ENCODE data around the gene SOD1. TPM values are rescaled to one million over a fixed set of nuclear protein-coding genes. Genes with fewer than 3 reads are reported as not detected.

Gene SOD1
- total RNA-seq, 1 donor, result 207 TPM

- H3K4me2 ChIP-seq (ENCODE audit: insufficient read depth, low read length), result no peak overlapping the region
- no peak overlapping the region for H3K27ac ChIP-seq (ENCODE audit: low read depth, low read length)
- peaks cover 24% of the 10 kb centered on the region for H3K4me1 ChIP-seq (ENCODE audit: insufficient read depth, low read length)
- TF ChIP-seq CTCF (IDR thresholded peaks at IDR 0.05; ENCODE audit: extremely low read depth, low read depth, low read length), result no peak
- H3K9me3 ChIP-seq (ENCODE audit: low read depth, low read length), result no peaks in the 10 kb centered on the region
- H3K4me3 ChIP-seq (ENCODE audit: insufficient read depth, low read length), result no peak overlapping the region
- H3K79me2 ChIP-seq (ENCODE audit: insufficient read depth, low read length), result peaks cover 18% of the 10 kb centered on the region
- H2AFZ ChIP-seq (ENCODE audit: low read length), result no peak overlapping the region
- H4K20me1 ChIP-seq (ENCODE audit: insufficient read depth, low read length), result peaks cover 6% of the 10 kb centered on the region
- DNase-seq (ENCODE audit: insufficient read length, low spot score, missing footprints), result no peak
- no peaks in the 10 kb centered on the region for H3K27me3 ChIP-seq (ENCODE audit: insufficient read depth, low read length)
- H3K36me3 ChIP-seq (ENCODE audit: insufficient read depth, low read length), result peaks cover 56% of the 10 kb centered on the region
Observed at GRCh38 chr21:31670070-31670469, 10.6 kb downstream of the SOD1 start.

- Histone ChIP-seq H3K79me2 (ENCODE audit: insufficient read depth, low read length) (peaks cover 9% of the 10 kb centered on the region), H3K27ac (ENCODE audit: low read depth, low read length) (no peak overlapping the region), H2AFZ (ENCODE audit: low read length) (no peak overlapping the region), H3K4me3 (ENCODE audit: insufficient read depth, low read length) (no peak overlapping the region), H3K27me3 (ENCODE audit: insufficient read depth, low read length) (no peaks in the 10 kb centered on the region), H4K20me1 (ENCODE audit: insufficient read depth, low read length) (peaks cover 2% of the 10 kb centered on the region), H3K4me2 (ENCODE audit: insufficient read depth, low read length) (no peak overlapping the region), H3K4me1 (ENCODE audit: insufficient read depth, low read length) (peaks cover 20% of the 10 kb centered on the region), H3K9me3 (ENCODE audit: low read depth, low read length) (no peaks in the 10 kb centered on the region), H3K36me3 (ENCODE audit: insufficient read depth, low read length) (peaks cover 48% of the 10 kb centered on the region)
- no peak for DNase-seq (ENCODE audit: insufficient read length, low spot score, missing footprints)
- TF ChIP-seq CTCF (IDR thresholded peaks at IDR 0.05; ENCODE audit: extremely low read depth, low read depth, low read length), result no peak
Observed at GRCh38 chr21:31671146-31671716, 11.7 kb downstream of the SOD1 start.

GRCh38 chr21:31671931-31672330, 12.4 kb downstream of the SOD1 start:
- TF ChIP-seq CTCF (IDR thresholded peaks at IDR 0.05; ENCODE audit: extremely low read depth, low read depth, low read length), result no peak
- Histone ChIP-seq H3K27me3 (ENCODE audit: insufficient read depth, low read length) (no peaks in the 10 kb centered on the region), H3K79me2 (ENCODE audit: insufficient read depth, low read length) (peaks cover 2% of the 10 kb centered on the region), H3K27ac (ENCODE audit: low read depth, low read length) (no peak overlapping the region), H3K4me2 (ENCODE audit: insufficient read depth, low read length) (no peak overlapping the region), H3K4me1 (ENCODE audit: insufficient read depth, low read length) (peaks cover 20% of the 10 kb centered on the region), H2AFZ (ENCODE audit: low read length) (no peak overlapping the region), H3K36me3 (ENCODE audit: insufficient read depth, low read length) (peaks cover 41% of the 10 kb centered on the region), H3K9me3 (ENCODE audit: low read depth, low read length) (no peaks in the 10 kb centered on the region), H4K20me1 (ENCODE audit: insufficient read depth, low read length) (peaks cover 2% of the 10 kb centered on the region), H3K4me3 (ENCODE audit: insufficient read depth, low read length) (no peak overlapping the region)
- DNase-seq (ENCODE audit: insufficient read length, low spot score, missing footprints), result no peak

- no peak for DNase-seq (ENCODE audit: insufficient read length, low spot score, missing footprints)
- TF ChIP-seq CTCF (IDR thresholded peaks at IDR 0.05; ENCODE audit: extremely low read depth, low read depth, low read length), result no peak
- Histone ChIP-seq H3K4me1 (ENCODE audit: insufficient read depth, low read length) (peaks cover 9% of the 10 kb centered on the region), H3K27ac (ENCODE audit: low read depth, low read length) (no peak overlapping the region), H3K36me3 (ENCODE audit: insufficient read depth, low read length) (peaks cover 29% of the 10 kb centered on the region), H3K27me3 (ENCODE audit: insufficient read depth, low read length) (no peaks in the 10 kb centered on the region), H3K79me2 (ENCODE audit: insufficient read depth, low read length) (peaks cover 2% of the 10 kb centered on the region), H4K20me1 (ENCODE audit: insufficient read depth, low read length) (peaks cover 2% of the 10 kb centered on the region), H3K9me3 (ENCODE audit: low read depth, low read length) (no peaks in the 10 kb centered on the region), H3K4me3 (ENCODE audit: insufficient read depth, low read length) (no peak overlapping the region), H2AFZ (ENCODE audit: low read length) (no peak overlapping the region), H3K4me2 (ENCODE audit: insufficient read depth, low read length) (no peak overlapping the region)
Observed at GRCh38 chr21:31673321-31673912, 13.9 kb downstream of the SOD1 start.

All from osteoblast (primary cell).